GM12878 (cell line): ENCODE measurements around the gene FAM120AOS. TPM values are rescaled to one million over a fixed set of nuclear protein-coding genes. Genes with fewer than 3 reads are reported as not detected.

ENCODE experiments used
- ATAC-seq: fragments of 200-7000 bp; cut with Tn5 transposase; 3 replicates; pipeline ENCODE4 v1.9.1; 2020; ENCODE audit warnings: mild to moderate bottlenecking, moderate library complexity
- BruUV-seq: library from RNA; stranded (reverse); fragments of 400-500 nt; replicated peaks from 2 replicates; lab custom pipeline; 2021; lab: Mats Ljungman, UMichigan
- CTCF ChIA-PET: fragments of 300-600 bp; sonication (Branson Sonifier 250); formaldehyde crosslinking; extraction: SDS; loops from one replicate; lab custom pipeline; 2021; ENCODE audit warnings: inconsistent platforms; lab: Yijun Ruan, JAX
- POLR2A ChIA-PET: fragments of 350-600 bp; formaldehyde crosslinking; extraction: SDS; loops from one replicate; lab custom pipeline; 2021; ENCODE audit warnings: inconsistent platforms; lab: Charles Lee
- RAD21 ChIA-PET: fragments of 300-600 bp; sonication (Branson Sonifier 250); formaldehyde crosslinking; loops from one replicate; lab custom pipeline; 2023; ENCODE audit warnings: antibody characterized with exemption; ENCODE audit not compliant: unreplicated experiment; lab: Charles Lee
- SMC1A ChIA-PET: fragments of 300-600 bp; sonication (Branson Sonifier 250); formaldehyde crosslinking; loops from one replicate; lab custom pipeline; 2023; ENCODE audit not compliant: unreplicated experiment, uncharacterized antibody; lab: Charles Lee
- DNase-seq: peaks from one replicate; pipeline ENCODE4 v3.0.0-alpha.2; 2011; ENCODE audit warnings: low read depth, low spot score
- FAIRE-seq: peaks from 3 replicates; lab custom pipeline; 2011; peaks lifted over from hg19 to GRCh38; lab: Jason Lieb, UNC
- H2AFZ ChIP-seq: 2 replicates; pipeline ENCODE4 v1.6.0; 2011; ENCODE audit warnings: low read depth, low read length, control low read depth; ENCODE audit not compliant: control insufficient read depth
- H3K27ac ChIP-seq: 2 replicates; pipeline ENCODE4 v1.5.1; 2011; ENCODE audit warnings: control low read depth; ENCODE audit not compliant: control insufficient read depth, insufficient read depth
- H3K27me3 ChIP-seq, 2 experiments: replicated peaks in 1 of 2; 2 replicates each; pipeline versions ENCODE4 v1.6.0 to v1.6.1; 2011; ENCODE audit warnings: low read length in 1 of 2; ENCODE audit not compliant: control insufficient read depth in 2 of 2, insufficient read depth in 2 of 2
- H3K36me3 ChIP-seq, 2 experiments: 2 replicates each; pipeline ENCODE4 v1.5.1; 2011; ENCODE audit warnings: low read length in 1 of 2; ENCODE audit not compliant: control insufficient read depth in 2 of 2, insufficient read depth in 2 of 2
- H3K4me1 ChIP-seq: 2 replicates; pipeline ENCODE4 v1.6.1; 2011; ENCODE audit warnings: mild to moderate bottlenecking, low read length, moderate library complexity, mixed read lengths; ENCODE audit not compliant: control insufficient read depth, insufficient read depth
- H3K4me2 ChIP-seq: 2 replicates; pipeline ENCODE4 v1.6.0; 2011; ENCODE audit warnings: control low read depth; ENCODE audit not compliant: control insufficient read depth, insufficient read depth
- H3K4me3 ChIP-seq: fragments of 200-600 bp; sonication (generic); 2 replicates; pipeline ENCODE4 v1.5.1; 2016
- H3K79me2 ChIP-seq: 2 replicates; pipeline ENCODE4 v1.6.0; 2011; ENCODE audit warnings: low read length; ENCODE audit not compliant: control insufficient read depth, insufficient read depth
- H3K9ac ChIP-seq: 2 replicates; pipeline ENCODE4 v1.8.0; 2011; ENCODE audit warnings: low read length, control low read depth, mixed read lengths; ENCODE audit not compliant: control insufficient read depth, insufficient read depth
- H3K9me3 ChIP-seq: replicated peaks from 3 replicates; pipeline ENCODE4 v1.5.1; 2011; ENCODE audit warnings: mild to moderate bottlenecking, low read length; ENCODE audit not compliant: control insufficient read depth, insufficient read depth
- H4K20me1 ChIP-seq: 2 replicates; pipeline ENCODE4 v1.6.0; 2011; ENCODE audit not compliant: control insufficient read depth, insufficient read depth
- CBFB ChIP-seq: IDR thresholded peaks from 2 replicates; pipeline ENCODE4 v1.6.1; 2016; ENCODE audit warnings: antibody characterized with exemption, low read depth
- IKZF2 ChIP-seq, 2 experiments: fragments of 450-650 bp; IDR thresholded peaks; 2 replicates each; pipeline ENCODE4 v1.6.1; 2017; ENCODE audit warnings: mild to moderate bottlenecking in 2 of 2, moderate library complexity in 2 of 2
- KLF5 ChIP-seq: fragments of 450-650 bp; IDR thresholded peaks from 2 replicates; pipeline ENCODE4 v1.6.1; 2014; ENCODE audit warnings: mild to moderate bottlenecking; ENCODE audit not compliant: partially characterized antibody
- MTA3 ChIP-seq: IDR thresholded peaks from 2 replicates; pipeline ENCODE4 v1.6.1; 2012; ENCODE audit warnings: low read length, inconsistent platforms, borderline replicate concordance
- WGBS: methylation state at CpG from one replicate; pipeline ENCODE4 v1.1.6; 2016; ENCODE audit warnings: low lambda C conversion rate; ENCODE audit not compliant: insufficient replicate concordance, insufficient coverage; ENCODE audit errors: missing lambda C conversion rate; 5-methylcytosine and 5-hydroxymethylcytosine counted together
- in situ Hi-C: fragments of 300-500 bp; cut with MboI; formaldehyde crosslinking; loops from 9 replicates; pipeline ENCODE4 v1.14.3; 2018; ENCODE audit warnings: mixed read lengths
- intact Hi-C: fragments of 100-400 bp; cut with micrococcal nuclease; formaldehyde crosslinking; loops from one replicate; pipeline ENCODE4 v1.14.2; 2022; ENCODE audit not compliant: unreplicated experiment
- polyA plus RNA-seq, 11 experiments: library from polyadenylated mRNA; depleted of rRNA in 4 of 11; unstranded in 6 of 11; stranded (reverse) in 5 of 11; fragments of >200 nt; fragmentation: Nextera tagmentation in 4 of 11; fragmentation: Illumina TruSeq in 1 of 11; extraction: Ambion mirVana in 4 of 11; extraction: Trizol in 1 of 11; gene quantifications; 1 replicate in 1 of 11; 2 replicates in 10 of 11; pipeline versions ENCODE4 v1.2.1 to v1.2.3, GENCODE V29; 2011 to 2016; ENCODE audit warnings: inconsistent platforms in 2 of 11, missing spikeins in 2 of 11, low read depth in 1 of 11
- total RNA-seq, 4 experiments: library from RNA; depleted of rRNA in 3 of 4; stranded (reverse); fragments of >200 nt in 3 of 4; fragmentation: Illumina TruSeq in 1 of 4; extraction: Trizol in 1 of 4; gene quantifications; 2 replicates each; pipeline versions ENCODE4 v1.2.1 to v1.2.3, GENCODE V29; 2013 to 2021
- TF ChIP-seq, protein P1 (sequence below): fragments of 150-350 bp; IDR thresholded peaks from 2 replicates; pipeline ENCODE4 v1.6.1; 2016; ENCODE audit warnings: low read depth, low read length
- TF ChIP-seq, protein P2 (sequence below): IDR thresholded peaks from 2 replicates; pipeline ENCODE4 v1.6.1; 2011; ENCODE audit warnings: low read depth, mild to moderate bottlenecking, low read length, moderate library complexity, borderline replicate concordance; ENCODE audit errors: extremely low read depth
- TF ChIP-seq, protein P3 (sequence below): fragments of 450-650 bp; IDR thresholded peaks from 2 replicates; pipeline ENCODE4 v1.6.1; 2016; ENCODE audit warnings: mild to moderate bottlenecking

The FAM120AOS gene
- total and polyA plus RNA-seq, 10 of the 15 experiments (the other 5 are each of a cell fraction or from before 2014, with no cell fraction given), result 15.9 to 55.1 (median 34.6) TPM

DNA sequence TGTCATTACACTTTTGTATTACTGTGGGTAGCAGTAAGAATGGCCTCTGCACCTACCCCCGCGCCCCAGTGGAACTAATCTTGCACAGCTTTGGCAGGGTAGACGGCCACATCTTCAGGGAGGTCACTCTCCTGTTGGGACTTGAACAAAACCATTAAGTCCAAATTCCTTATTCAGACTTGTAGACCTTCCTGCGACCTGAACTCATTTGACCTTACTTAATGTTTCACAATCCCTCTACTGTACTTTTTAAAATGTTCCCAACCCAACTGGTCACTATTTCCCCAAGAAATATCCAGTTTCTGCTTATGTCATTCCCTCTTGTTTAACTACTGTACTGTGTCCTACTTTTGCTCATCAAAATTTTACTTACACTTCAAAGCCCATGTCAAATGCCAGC lies 5.3 kb upstream of the FAM120AOS start:
- Histone ChIP-seq H3K9ac (no peak overlapping the region), H3K79me2 (peaks cover 97% of the 10 kb centered on the region), H2AFZ (no peak overlapping the region), H3K4me3 (peak overlapping the region; percentile 9; the same call in 1 of the 2 replicates), H3K27ac (no peak overlapping the region), H3K27me3 (no peaks in the 10 kb centered on the region), H3K36me3 (peaks cover 0 to 11% of the 10 kb centered on the region in 2 experiments; a peak in 1 of 4 replicates), H4K20me1 (no peaks in the 10 kb centered on the region), H3K9me3 (no peaks in the 10 kb centered on the region; the same call in 2 of the 3 replicates), H3K4me1 (peaks cover 7% of the 10 kb centered on the region; the same call in 1 of the 2 replicates), H3K4me2 (0 out of 2 replicates have a peak overlapping the region, but pooled peaks have one; percentile 1)
- in situ Hi-C loops, result no loop called here
- BruUV-seq, result no TSS peak
- no peak for DNase-seq
- RAD21 ChIA-PET, result no interaction called here
- WGBS, result 83% methylated on average over 4 of the region's 4 CpGs
- no peak for ATAC-seq
- POLR2A ChIA-PET, result no interaction called here
- TF ChIP-seq KLF5 (no peak), IKZF2 (IDR thresholded peaks at IDR 0.05) (no peak), MTA3 (no peak), CBFB (no peak)
- TF ChIP-seq, protein P1, sequence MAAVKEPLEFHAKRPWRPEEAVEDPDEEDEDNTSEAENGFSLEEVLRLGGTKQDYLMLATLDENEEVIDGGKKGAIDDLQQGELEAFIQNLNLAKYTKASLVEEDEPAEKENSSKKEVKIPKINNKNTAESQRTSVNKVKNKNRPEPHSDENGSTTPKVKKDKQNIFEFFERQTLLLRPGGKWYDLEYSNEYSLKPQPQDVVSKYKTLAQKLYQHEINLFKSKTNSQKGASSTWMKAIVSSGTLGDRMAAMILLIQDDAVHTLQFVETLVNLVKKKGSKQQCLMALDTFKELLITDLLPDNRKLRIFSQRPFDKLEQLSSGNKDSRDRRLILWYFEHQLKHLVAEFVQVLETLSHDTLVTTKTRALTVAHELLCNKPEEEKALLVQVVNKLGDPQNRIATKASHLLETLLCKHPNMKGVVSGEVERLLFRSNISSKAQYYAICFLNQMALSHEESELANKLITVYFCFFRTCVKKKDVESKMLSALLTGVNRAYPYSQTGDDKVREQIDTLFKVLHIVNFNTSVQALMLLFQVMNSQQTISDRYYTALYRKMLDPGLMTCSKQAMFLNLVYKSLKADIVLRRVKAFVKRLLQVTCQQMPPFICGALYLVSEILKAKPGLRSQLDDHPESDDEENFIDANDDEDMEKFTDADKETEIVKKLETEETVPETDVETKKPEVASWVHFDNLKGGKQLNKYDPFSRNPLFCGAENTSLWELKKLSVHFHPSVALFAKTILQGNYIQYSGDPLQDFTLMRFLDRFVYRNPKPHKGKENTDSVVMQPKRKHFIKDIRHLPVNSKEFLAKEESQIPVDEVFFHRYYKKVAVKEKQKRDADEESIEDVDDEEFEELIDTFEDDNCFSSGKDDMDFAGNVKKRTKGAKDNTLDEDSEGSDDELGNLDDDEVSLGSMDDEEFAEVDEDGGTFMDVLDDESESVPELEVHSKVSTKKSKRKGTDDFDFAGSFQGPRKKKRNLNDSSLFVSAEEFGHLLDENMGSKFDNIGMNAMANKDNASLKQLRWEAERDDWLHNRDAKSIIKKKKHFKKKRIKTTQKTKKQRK, result no peak
- TF ChIP-seq, protein P2, sequence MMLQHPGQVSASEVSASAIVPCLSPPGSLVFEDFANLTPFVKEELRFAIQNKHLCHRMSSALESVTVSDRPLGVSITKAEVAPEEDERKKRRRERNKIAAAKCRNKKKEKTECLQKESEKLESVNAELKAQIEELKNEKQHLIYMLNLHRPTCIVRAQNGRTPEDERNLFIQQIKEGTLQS, result no peak
- TF ChIP-seq, protein P3, sequence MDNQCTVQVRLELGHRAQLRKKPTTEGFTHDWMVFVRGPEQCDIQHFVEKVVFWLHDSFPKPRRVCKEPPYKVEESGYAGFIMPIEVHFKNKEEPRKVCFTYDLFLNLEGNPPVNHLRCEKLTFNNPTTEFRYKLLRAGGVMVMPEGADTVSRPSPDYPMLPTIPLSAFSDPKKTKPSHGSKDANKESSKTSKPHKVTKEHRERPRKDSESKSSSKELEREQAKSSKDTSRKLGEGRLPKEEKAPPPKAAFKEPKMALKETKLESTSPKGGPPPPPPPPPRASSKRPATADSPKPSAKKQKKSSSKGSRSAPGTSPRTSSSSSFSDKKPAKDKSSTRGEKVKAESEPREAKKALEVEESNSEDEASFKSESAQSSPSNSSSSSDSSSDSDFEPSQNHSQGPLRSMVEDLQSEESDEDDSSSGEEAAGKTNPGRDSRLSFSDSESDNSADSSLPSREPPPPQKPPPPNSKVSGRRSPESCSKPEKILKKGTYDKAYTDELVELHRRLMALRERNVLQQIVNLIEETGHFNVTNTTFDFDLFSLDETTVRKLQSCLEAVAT, result no peak
- no peak for FAIRE-seq
- intact Hi-C loops, result loop anchor here (10.0 kb wide), 1 partner anchor 706 kb away; no protein-coding TSS in a partner anchor
- CTCF ChIA-PET, result no interaction called here
- SMC1A ChIA-PET, result interaction anchor here (2.6 kb wide), 1 partner anchor 10 kb away, joined by 16 read pairs; no protein-coding TSS in a partner anchor
